GM12865 (cell line): ENCODE data around the gene DNPEP.
"Not testable (repeated sequence)": the region's sequence is repeated elsewhere in the genome, so short reads cannot be mapped to it uniquely, and the experiment has no call there.

Experiments used
- DNase-seq: peaks from one replicate; pipeline ENCODE4 v3.0.0; 2010; ENCODE audit warnings: low read depth
- H3K4me3 ChIP-seq: 2 replicates; pipeline ENCODE4 v1.5.1; 2011; ENCODE audit warnings: mild to moderate bottlenecking, low read depth, low read length, control low read depth
- TF ChIP-seq, protein P1 (sequence below): IDR thresholded peaks from 2 replicates; pipeline ENCODE4 v1.5.1; 2011; ENCODE audit warnings: low read length, control low read depth, low read depth, inconsistent platforms; ENCODE audit not compliant: insufficient read depth; ENCODE audit errors: missing control alignments

Gene DNPEP

DNA sequence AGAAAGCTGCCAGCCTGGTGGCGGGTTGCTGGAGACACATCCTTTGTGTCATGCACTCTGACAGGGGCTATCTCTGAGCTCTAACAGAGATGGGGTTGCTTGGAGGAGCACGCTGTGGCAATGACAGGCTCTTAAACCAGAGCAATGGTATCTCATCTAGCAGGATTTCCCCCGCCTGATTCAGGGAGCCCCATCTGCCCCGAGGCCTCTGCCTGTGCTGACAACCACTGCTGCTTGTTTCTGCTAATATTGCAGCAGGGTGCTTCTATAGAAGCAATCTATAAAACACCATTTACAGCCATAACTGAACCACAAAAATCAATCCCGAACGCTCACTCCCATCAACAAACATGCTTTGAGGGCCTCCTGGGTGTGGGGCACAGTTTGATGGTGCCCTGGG lies 12.8 kb upstream of the DNPEP start:
- no peak for DNase-seq
- TF ChIP-seq, protein P1, sequence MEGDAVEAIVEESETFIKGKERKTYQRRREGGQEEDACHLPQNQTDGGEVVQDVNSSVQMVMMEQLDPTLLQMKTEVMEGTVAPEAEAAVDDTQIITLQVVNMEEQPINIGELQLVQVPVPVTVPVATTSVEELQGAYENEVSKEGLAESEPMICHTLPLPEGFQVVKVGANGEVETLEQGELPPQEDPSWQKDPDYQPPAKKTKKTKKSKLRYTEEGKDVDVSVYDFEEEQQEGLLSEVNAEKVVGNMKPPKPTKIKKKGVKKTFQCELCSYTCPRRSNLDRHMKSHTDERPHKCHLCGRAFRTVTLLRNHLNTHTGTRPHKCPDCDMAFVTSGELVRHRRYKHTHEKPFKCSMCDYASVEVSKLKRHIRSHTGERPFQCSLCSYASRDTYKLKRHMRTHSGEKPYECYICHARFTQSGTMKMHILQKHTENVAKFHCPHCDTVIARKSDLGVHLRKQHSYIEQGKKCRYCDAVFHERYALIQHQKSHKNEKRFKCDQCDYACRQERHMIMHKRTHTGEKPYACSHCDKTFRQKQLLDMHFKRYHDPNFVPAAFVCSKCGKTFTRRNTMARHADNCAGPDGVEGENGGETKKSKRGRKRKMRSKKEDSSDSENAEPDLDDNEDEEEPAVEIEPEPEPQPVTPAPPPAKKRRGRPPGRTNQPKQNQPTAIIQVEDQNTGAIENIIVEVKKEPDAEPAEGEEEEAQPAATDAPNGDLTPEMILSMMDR, result no peak
- H3K4me3 ChIP-seq, result no peak overlapping the region

DNA sequence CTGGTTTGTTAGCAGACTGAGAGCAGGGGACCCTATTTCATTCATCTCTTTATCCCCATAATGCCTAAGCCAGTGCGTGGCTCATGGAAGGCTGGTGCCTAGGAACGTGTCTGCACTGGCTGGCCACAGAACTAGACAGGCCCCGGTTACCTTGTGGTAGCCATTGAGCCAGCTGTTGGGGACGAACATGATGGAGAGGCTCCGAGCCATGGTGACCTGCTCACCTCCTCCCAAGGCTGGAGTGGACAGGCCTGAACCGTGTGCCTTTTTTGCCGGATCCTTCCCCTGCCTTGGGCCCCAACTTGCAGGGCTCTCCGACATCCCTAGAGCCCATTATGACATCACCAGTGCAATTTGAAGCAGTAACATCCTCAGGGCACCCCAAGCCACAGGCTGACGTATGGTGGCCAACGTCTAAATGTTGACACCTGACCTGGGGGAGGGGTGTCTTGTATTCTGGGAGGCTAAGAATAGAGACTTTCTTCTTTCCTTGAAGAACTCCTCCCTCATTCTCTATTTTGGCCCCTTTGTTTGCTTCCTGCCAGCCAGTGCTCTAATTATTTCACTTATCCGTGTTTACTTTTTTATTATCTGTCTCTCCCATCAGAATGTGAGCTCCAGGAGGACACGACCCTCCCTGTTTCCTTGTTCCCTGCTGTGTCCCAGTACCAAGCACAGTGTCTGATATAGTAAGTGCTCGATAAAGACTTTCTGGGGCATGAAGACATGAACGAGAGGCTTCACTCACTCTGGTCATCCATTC lies 12.2 kb upstream of the DNPEP start:
- no peak for DNase-seq
- TF ChIP-seq, protein P1, result no peak
- no peak overlapping the region for H3K4me3 ChIP-seq

DNA sequence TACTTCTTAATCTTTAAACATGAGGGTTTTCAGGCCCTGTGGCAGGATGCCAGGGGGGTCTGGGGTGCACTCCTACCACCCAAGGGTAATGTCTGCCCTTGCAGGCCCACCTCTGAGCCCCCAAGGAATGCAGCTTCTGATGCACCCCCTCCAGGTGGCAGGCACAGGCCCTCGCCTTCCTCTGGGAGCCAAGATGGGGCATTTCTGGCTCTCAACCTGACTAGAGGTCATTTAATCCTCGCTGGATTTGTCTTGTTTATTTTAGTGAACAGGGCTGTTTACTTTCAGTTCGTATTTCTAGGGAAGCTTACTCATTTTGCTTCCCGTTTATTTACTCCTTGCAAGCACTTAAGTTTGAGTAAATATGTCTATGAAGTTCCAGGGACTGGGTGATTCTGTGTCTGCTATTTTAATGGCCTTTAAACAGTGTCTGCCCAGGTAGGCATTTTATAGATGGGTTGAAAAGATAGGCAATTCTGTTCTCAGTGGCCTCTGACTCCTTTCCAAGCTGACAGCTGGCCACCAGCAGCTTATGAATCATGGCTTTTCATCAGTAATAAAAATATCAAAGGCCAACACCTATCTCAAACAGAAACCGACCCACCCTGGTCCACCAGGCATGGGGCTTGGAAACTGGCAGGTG lies 11.1 kb upstream of the DNPEP start:
- no peak overlapping the region for H3K4me3 ChIP-seq
- TF ChIP-seq, protein P1, result no peak
- DNase-seq, result no peak

DNA sequence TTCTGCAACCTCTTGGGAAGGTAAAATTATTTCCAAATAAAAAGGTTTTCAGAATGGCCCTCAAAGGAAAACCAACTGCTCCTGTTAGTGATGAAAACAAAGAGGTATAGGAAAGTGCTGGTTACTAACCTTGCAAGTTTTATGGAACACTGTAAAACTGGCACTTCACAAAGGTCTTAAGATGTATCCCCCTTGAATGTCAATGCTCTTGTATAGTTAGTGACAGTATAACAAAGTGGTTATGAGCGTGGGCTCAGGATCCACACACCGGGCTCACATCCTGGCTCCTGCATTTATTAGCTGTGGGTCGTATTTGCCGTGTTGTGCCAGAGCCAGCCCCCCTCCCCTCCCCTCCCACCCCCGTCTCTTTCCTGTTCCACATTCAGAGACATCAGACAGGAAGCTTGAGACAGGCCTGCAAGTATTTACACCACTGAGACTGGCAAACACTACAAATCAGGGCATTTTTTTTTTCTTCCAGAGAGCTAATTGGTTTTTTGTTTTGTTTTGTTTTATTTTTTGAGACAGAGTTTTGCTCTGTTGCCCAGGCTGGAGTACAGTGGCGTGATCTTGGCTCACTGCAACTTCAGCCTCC lies 9.2 kb upstream of the DNPEP start:
- TF ChIP-seq, protein P1, result no peak
- no peak overlapping the region for H3K4me3 ChIP-seq
- DNase-seq, result no peak

DNA sequence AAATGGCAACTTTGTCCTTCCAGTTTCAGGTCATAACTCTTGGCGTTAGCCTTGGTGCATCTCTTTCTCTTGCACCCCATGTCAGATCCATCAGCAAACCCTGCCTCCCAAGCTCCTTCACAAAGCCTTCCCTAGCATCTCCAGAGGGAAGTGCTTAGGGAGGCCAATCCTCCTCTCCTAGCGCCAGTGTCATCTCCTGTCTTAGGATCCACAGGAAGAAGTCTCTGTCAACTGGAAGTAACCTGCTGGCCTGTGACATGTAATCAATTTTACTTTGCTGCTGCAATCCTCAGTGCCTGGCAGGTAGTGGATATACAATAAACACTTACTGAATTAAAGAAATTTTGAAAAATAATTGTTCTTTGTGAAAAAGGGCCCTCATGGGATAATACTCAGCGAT lies 7.9 kb upstream of the DNPEP start:
- no peak for DNase-seq
- TF ChIP-seq, protein P1, result no peak
- H3K4me3 ChIP-seq, result no peak overlapping the region

DNA sequence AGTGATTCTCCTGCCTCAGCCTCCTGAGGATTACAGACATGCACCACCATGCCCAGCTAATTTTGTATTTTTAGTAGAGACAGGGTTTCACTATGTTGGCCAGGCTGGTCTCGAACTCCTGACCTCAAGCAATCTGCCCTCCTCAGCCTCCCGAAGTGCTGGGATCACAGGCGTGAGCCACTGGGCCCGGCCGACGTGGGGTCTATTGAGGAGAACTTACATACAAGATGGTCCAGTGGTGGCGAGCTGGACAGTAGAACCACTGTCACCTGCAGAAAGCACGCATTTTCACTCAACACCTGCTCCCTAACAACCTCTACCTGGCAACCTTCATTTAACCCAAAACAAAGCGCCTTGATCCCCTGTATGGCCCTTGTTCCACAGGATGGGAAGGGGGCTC lies 7.3 kb upstream of the DNPEP start:
- DNase-seq, H3K4me3 ChIP-seq: not testable (repeated sequence)

DNA sequence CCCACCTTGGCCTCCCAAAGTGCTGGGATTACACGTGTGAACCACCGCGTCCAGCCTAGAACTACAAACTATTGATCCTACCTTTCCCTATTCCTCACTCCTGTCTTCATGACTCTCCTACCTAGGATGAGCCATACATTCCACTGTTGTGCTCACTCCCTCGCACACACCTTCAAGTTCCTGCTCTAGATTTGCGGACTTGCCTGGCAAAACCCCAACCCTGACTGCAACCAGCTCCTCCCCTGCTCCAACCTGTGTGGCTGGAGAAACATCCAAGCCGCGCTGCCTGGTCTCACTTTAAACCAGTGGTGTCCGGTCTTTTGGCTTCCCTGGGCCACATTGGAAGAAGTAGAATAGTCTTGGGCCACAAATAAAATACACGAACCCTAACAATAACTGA lies 5.0 kb upstream of the DNPEP start:
- no peak for DNase-seq
- TF ChIP-seq, protein P1, result no peak
- no peak overlapping the region for H3K4me3 ChIP-seq
